CD4-positive, alpha-beta T cell treated with Interleukin-17A for 4 hours (primary cell): Measurements from ENCODE around the gene LDHAL6A.
"Not testable (repeated sequence)": the region's sequence is repeated elsewhere in the genome, so short reads cannot be mapped to it uniquely, and the experiment has no call there.

Source experiments
- DNase-seq: peaks from one replicate; pipeline ENCODE4 v3.0.0-alpha.2; 2020; ENCODE audit warnings: mixed read lengths

Gene LDHAL6A

DNA sequence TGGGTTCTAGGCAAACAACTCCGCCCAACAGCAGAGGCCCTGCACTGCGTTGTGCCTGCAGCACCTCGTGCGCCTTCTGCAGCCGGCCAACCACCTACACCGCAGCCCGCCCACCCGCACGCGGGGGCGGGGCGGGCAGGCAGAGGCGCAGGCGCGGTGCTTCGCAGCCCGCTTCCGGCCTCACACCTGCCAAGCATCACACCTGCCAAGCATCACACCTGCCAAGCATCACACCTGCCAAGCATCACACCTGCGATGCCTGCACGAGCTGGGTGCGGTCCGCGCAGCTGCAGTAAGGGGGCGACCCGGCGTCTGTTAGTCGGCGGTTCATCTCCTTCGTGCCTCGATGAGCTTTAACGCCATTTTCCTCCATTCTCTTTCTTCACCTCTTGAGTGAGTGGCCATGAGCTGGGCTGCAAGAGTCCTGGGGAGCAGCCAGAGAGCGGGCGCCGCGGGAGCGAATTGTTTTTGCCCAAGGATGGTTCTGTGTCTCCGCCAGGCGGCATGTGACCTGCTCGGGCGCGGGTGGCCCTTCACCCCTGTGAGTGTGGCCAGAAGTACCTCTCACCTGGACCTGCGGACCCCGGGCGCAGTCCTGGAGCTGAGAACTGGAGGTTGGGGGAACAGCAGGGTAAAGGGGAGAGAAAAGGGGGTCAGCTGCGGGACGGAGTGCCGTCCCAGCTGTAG is at the start of gene LDHAL6A:
Gene LDHAL6A (plus strand): TSS at position 171 of the 687 bp plus-strand sequence. CDS start 825 bp downstream, outside the sequence.
- no peak for DNase-seq

DNA sequence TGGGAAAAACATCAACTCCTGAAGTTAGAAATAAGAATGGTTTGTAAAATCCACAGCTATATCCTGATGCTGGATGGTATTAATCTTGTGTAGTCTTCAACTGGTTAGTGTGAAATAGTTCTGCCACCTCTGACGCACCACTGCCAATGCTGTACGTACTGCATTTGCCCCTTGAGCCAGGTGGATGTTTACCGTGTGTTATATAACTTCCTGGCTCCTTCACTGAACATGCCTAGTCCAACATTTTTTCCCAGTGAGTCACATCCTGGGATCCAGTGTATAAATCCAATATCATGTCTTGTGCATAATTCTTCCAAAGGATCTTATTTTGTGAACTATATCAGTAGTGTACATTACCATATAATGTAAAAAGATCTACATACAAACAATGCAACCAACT is 48.3 kb upstream of the LDHAL6A start:
- not testable (repeated sequence) for DNase-seq

DNA sequence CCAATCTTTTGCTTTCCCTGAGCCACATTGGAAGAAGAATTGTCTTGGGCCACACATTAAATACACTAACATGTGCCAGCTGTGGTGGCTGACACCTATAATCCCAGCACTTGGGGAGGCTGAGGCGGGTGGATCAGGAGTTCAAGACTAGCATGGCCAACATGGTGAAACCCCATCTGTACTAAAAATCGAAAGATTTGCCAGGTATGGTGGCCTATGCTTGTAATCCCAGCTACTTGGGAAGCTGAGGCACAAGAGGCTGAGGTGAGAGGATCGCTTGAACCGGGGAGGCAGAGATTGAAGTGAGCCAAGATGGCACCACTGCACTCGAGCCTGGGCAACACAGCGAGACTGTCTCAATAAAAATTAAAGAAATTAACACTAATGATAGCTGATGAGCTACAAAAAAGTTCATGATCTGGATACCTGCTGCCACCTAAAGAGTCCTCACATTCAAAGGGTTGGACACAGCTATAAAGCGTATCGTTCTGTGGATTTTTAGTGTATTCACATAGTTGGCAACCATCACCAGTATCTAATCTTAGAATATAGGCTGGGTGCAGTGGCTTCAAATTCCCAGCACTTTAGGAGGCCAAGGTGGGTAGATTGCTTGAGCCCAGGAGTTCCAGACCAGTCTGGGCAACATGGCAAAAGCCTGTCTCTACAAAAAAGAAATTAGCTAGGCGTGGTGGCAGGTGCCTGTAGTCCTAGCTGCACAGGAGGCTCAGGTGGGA is 46.9 kb upstream of the LDHAL6A start:
- DNase-seq, result no peak

DNA sequence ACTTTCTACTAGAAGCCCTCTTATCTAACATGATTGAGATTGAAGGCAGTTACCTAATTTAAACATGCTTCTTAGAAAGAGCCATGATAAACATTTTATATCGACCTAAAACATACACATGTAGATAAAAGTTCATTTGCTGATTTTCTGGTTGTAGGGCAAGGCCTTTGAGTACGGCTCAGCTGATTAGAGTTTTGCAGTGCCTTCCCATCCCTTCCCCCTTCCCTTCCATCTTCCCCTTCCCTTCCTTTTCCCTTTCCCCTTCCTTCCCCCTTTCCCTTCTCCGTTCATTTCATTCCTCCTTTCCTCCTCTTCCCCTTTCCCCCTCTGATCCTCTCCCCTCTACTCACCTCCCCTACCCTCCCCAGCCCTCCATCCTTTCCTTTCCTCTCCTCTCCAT is 39.2 kb upstream of the LDHAL6A start:
- no peak for DNase-seq

DNA sequence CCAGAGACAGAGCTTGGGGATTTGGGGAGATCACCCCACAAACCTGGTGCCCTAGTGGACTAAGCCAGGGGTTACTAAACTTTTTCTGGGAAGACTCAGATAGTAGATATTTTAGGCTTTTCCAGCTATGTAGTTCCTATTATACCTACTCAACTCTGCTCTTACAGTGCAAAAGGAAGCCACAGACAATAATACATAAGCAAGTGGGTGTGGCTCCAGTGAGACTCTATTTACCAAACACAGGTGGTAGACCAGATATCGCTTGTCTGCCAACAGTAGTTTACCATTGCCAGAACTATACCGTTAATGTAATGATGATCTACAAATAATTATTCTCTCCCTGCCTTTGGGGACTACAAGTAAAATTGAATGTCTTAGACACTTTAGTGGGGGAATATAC is 36.6 kb upstream of the LDHAL6A start:
- no peak for DNase-seq

DNA sequence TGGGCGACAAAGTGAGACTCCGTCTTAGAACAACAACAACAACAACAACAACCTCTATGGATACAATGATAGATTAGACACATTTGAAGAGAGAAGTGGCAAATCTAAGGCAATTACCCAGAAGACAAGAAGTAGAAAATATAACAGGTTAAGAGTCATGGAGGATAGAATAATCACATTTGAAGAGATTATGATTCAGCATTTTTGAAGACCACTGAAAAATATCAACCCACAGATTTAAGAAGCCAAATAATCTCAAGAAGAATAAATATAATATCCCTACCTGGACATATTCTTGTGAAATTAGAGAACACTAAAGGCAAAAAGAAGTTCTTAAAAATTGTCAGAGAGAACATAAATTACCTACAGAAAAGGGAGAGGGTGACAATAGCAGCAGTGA is 35.6 kb upstream of the LDHAL6A start:
- no peak for DNase-seq

DNA sequence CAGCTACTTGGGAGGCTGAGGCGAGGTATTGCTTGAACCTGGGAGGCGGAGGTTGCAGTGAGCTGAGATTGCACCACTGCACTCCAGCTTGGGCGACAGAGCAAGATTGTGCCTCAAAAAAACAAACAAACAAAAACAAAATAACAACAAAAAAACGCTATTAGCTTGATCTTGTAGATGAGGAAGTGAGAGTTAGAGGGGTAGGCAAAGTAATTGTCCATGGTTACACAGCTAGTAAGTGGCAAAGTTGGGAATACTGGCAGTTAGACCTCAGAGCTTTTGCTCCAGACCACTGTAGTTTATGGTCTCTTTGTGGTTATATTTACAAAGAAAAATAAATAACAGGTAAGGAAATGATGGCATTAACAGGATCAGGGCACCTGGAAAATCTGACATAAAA is 28.4 kb upstream of the LDHAL6A start:
- DNase-seq, result no peak

DNA sequence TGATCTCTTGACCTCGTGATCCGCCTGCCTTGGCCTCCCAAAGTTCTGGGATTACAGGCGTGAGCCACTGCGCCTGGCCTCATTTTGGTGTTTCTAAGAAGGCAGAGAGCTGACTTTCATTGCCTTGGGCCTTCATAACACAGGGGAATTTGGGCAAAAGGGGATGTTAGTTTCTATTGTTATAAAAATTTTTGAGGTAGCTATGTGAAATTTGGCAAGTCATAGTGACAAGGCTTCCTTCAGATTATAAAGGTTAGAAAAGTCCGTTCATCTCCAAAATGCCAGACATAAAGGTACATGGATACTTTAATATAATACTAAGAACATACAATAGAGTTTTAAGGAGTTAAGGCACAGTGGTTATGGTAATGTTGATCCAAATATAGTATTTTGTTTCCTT is 26.3 kb upstream of the LDHAL6A start:
- no peak for DNase-seq

DNA sequence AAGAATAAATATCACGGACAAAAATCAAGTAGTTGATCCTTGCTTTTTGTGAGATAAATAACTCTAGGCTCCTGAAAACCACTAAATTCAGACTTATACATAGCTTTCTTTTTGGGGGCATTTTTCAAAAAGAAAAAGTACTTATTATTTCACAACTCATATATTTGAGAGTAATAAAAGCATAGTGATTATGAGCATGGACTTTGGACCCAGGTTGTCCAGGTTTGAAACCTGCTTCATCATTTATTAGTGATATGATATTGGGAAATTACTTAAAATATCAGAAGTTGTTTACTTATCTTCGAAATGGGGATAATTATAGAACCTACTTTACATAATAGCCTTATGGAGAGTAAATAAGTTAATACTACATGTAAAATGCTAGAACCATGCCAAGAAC is 17.0 kb upstream of the LDHAL6A start:
- no peak for DNase-seq

DNA sequence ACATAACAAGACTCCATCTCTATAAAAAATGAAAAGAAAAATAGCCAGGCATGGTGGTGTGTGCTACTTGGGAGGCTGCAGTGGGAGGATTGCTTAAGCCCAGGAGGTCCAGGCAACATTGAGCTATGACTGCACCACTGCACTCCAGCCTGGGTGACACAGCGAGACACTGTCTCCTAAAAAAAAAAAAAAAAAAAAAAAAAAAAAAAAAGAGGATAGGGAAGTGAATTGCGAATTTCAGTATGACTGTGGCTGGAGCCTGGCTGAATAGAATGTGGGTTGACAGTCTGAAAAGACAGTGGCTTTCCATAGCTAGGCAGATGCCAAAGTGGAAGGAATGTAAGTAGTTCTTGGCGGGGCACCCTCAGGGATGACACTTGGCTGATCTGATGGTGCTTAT is 6.4 kb upstream of the LDHAL6A start:
- no peak for DNase-seq

DNA sequence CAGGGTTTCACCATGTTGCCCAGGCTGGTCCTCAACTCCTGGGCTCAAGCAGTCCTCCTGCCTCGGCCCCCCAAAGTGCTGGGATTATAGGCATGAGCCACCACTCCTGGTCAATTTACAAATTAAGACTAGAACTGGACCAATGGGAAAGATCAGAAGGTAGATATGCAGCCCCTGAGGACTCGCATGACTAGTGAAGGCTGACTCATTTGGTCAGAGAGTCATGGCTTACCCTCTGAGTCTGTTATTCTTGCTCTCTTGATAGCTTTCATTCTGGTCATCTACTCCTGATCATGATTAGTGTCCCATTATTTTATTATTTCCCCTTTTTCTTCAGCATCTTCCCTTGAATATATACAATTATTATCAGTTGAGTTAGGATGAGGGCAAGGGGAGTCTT is 2.7 kb upstream of the LDHAL6A start:
- DNase-seq, result no peak

DNA sequence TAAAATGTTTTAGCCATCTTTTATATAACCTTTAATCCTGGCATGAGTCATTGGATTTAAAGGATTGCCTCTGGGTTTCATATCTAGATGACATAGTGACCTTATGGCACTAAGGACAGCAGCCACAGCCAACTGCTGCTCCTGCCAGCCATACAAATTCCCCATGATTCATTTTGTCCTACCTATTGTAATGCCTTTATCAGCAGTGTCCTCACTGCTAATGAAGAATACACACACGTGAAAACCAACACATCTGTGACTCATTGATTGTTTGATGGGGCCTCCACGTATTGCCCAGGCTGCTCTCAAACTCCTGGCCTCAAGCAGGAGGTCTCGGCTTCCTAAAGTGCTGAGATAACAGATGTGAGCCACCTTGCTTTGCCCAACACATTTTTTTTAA is 1.8 kb downstream of the LDHAL6A start:
- no peak for DNase-seq

DNA sequence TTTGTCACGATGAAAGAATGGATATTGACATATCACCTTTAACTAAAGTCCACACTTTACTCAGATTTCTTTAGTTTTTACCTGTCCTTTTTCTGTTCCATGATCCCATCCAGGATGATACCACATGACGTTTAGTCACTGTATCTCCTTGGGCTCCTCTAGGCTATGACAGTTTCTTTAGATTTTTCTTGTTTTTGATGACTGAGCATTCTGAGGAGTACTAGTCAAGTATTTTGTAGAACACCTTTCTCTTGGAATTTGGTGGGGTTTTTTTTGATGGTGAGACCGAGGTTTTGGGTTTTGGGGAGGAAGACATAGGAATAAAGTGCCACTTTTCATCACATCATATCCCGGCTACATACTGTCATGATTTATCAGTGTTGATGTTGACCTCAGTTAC is 4.0 kb downstream of the LDHAL6A start:
- no peak for DNase-seq

DNA sequence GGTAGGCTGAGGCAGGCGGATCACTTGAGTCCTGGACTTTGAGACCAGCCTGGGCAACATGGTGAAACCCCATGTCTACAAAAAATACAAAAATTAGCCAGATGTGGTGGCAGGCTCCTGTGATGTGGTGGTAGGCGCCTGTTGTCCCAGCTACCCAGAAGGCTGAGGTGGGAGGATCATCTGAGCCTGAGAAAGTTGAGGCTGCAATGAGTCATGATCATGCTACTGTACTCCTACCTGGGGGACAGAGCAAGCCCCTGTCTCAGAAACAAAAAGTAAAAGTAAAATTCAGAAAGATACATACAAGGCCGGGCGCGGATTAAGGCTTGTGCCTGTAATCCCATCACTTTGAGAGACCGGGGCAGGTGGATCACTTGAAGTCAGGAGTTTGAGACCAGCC is 6.3 kb downstream of the LDHAL6A start:
- DNase-seq, result no peak

DNA sequence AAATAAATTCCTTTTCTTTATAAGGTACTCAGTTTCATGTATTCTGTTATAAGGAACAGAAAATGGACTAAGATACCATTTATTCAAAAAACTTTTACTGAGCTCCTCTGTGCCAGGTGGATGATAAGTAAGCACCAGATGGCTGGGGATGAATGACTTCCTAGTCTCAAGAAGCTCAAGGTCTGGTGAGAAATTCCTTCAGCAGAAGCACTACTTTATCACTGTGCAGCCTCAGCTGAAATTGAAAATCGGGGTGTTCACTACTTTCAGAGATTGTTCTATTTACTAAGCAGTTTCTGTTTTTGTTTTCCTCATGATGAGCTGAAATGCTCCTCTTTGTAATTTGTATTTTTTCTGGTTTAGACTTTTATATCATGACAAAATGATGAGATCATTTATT is 7.8 kb downstream of the LDHAL6A start:
- no peak for DNase-seq

DNA sequence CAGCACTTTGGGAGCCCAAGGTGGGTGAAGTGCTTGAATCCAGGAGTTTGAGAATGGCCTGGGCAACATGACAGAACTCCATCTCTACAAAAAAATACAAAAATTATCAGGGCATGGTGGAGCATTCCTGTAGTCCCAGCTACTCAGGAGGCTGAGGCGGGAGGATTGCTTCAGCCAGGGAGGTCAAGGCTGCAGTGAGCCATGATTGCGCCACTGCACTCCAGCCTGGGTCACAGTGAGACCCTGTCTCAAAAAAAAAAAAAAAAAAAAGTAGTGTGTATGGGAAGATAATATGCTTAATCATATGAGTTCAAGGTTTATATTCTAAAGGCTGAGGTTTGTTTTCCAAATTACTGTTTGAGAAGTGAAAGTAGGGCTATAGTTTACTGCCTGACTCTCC is 10.7 kb downstream of the LDHAL6A start:
- DNase-seq, result no peak

DNA sequence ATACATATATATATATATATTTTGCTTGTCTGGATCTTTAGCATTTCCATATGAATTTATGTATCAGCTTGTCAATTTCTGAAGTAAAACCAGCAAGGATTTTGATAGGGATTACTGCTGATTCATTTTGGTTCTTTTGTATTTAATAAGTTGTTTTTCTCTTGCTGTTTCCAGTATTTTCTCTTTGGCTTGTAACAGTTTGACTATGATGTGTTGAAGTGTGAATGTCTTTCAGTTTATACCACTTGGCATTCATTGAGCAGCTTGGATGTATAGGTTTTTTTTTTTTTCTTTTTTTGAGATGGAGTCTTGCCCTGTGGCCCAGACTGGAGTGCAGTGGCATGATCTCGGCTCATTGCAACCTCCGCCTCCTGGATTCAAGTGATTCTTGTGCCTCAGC is 12.4 kb downstream of the LDHAL6A start:
- no peak for DNase-seq

DNA sequence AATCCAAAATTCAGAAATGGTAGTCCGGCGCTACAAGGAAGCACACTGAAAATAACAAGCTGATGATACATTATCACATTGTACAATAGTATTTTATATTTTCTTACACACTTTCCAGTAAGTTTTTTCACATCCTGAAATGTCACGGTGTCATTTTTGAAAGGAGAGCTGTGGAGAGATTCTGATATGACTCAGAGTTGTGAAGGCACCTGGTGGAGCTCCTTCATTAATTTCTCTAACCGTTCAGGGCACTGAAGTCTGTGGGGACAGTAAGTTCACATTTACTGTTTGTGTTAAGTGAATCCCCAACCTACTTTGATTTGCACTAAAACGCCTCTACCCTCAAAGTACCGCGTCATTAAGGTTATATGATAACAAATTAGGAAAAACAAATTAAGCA is 13.3 kb downstream of the LDHAL6A start:
- no peak for DNase-seq

DNA sequence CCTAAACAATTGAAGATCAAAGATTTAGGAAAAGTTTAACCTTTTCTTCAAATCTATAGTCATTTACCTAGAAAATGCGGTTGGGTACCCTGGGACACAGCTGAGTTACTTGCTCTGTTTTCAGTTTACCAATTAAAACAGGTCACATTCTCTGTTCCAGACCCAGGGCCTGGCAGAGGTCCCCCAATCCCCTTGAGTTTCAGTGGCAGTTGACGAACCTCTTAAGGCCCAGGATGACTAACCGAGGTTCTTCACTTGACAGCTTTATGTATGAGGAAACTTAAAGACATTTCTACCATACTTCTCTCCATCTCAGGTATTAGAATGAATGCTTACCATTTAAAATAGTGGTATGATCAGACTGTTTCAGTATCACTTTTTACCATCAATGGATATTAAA is 16.3 kb downstream of the LDHAL6A start:
- no peak for DNase-seq

DNA sequence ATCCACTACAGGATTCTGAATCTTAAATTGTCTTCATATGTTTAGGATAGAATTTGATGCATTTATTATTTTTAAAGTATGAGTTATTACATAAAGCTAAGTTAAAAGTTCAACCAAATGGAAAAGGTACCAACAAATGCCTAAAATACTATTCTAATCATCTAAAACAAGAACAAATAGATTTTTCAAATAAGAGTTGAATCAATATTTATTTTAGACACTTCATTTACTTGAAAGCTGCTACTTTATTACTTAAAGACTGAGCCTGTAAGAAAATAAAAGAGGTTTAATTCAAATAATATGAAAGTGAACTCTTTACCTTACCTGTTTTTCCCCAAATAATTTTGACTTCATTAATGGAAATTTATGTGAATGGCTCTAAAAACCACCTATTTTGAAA is 16.9 kb downstream of the LDHAL6A start:
- no peak for DNase-seq

DNA sequence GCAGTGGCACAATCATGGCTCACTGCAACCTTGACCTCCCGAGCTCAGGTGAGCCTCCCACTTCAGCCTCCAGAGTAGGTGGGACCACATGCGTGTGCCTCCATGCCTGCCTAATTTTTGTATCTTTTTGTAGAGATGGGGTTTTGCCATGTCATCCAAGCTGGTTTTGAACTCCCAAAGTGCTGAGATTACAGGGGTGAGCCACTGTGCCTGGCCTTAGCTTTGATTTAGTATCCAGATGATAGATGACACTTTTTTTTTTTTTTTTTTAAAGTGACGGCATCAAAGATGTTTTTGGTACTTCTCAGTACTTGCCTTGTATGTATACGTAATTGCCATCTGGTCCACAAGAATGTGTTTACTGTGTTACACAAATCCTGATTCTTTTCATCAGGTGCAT is 23.4 kb downstream of the LDHAL6A start:
- DNase-seq, result no peak

DNA sequence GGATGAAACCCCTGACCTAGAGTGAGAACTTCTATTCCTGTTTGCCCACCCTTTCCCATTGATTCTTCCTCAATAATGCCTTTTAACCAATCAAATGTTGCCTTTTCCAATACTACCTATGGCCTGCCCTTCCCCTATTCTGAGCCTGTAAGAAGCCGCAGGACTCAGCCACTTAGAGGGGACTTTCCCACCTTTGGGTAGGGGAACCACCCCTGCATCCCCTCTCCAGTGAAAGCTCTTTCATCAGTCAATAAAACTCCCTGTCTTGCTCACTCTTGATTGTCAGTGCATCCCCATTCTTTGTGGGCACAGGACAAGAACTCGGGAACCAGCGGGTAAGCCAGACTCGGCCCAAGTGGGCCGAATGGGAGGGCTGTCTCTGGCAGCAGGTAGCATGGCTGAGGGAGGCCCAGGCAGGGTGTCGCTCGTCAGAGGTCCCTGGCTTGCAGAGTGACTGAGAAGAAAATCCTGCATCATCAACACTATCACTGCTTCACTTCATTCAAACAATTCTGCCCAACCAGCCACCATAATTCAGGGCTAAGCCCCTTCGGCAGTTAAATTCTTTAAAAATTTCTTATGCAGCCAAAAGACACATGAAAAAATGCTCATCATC is 30.4 kb downstream of the LDHAL6A start:
- DNase-seq, result no peak

DNA sequence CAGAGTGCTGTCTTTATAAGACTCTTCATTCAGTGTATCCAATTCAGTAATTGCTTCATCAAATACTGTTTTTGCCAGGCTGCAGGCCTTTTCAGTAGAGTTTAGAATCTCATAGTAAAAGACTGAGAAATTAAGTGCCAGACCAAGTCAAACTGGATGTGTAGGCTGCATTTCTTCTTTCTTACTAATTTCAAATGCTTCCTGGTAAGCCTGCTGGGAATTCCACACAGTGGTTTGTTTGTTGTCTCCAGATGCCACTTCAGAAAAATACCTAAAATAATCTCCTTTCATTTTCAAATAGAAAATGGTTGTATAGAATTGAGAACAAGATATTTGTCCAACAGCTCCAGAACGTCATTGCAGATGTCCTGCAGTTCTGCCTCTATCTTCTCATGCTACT is 34.7 kb downstream of the LDHAL6A start:
- DNase-seq, result no peak

DNA sequence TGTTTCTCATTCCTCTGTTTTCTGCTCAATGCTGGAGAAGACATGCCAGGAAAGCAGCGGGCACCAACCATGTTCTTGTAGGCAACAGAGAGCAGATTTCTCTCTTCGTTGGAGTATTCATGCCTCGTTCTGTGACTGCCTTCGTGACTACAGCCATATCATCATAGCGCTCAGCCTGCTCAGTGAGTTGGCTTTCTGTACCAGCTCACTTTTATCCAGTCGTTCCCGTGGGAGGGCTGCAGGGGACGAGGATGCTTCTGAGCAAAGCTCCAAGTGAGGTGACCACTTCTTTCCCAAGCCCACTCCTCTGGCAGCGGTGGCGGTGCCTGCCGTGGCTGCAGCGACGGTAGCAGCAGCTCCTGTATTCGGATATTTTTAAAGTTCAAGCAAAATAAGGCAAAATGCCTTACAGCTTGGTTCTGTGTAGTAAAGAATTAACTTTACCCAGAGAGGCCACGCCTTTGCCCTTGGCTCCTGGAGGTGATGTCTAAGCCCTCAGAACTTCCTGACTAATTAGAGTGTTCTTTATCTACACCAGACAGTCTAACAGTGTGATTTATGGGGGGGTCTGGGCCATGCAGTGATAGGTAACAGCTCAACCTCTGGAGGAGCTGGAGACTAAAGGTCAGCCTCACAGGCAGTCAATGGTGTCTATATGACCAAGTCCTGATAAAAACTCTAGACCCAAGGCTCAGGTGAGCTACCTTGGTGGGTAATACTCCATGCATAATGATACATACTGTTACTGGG is 35.3 kb downstream of the LDHAL6A start:
- DNase-seq, result no peak
